ENCODE data around the gene CEP44.

DNA sequence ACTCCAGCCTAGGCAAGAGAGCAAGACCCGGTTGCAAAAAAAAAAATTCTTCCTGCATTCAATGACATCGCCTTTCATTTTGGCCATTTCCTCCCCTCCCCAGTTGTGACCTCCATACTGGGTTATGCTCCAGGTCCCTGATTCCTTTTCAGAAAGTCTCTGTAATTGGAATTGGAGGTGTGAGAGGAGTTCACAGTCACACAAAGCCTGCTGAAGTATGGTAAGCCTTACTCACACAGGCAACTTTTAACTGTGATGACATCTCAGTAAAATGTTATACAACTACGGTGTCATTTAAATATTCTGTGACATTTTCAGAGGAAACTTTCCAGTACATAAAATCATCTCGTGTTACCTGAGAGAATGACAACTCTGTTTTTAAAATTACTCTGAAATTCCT, 73.6 kb downstream of the CEP44 start:
- no peak for TF ChIP-seq POLR2A (IDR thresholded peaks at IDR 0.05)
- TF ChIP-seq, protein P1, sequence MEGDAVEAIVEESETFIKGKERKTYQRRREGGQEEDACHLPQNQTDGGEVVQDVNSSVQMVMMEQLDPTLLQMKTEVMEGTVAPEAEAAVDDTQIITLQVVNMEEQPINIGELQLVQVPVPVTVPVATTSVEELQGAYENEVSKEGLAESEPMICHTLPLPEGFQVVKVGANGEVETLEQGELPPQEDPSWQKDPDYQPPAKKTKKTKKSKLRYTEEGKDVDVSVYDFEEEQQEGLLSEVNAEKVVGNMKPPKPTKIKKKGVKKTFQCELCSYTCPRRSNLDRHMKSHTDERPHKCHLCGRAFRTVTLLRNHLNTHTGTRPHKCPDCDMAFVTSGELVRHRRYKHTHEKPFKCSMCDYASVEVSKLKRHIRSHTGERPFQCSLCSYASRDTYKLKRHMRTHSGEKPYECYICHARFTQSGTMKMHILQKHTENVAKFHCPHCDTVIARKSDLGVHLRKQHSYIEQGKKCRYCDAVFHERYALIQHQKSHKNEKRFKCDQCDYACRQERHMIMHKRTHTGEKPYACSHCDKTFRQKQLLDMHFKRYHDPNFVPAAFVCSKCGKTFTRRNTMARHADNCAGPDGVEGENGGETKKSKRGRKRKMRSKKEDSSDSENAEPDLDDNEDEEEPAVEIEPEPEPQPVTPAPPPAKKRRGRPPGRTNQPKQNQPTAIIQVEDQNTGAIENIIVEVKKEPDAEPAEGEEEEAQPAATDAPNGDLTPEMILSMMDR (IDR thresholded peaks at IDR 0.05 in 4 of 5, conservative IDR thresholded peaks at IDR 0.05 in 1 of 5), result no peak
